LoVo (cell line): ENCODE results near the gene EXOSC3.
"Not testable (repeated sequence)": the region's sequence is repeated elsewhere in the genome, so short reads cannot be mapped to it uniquely, and the experiment has no call there.

Source experiments
- DNase-seq: peaks from one replicate; pipeline ENCODE4 v3.0.0-alpha.2; 2016; ENCODE audit warnings: low spot score

The EXOSC3 gene

GRCh38 chr9:37784616-37785483, at the start of gene EXOSC3:
Gene EXOSC3, minus strand, starts transcription at chr9:37785064. Its CDS starts 20 bp downstream, at chr9:37785044.
- DNase-seq: peak; percentile 93

DNA sequence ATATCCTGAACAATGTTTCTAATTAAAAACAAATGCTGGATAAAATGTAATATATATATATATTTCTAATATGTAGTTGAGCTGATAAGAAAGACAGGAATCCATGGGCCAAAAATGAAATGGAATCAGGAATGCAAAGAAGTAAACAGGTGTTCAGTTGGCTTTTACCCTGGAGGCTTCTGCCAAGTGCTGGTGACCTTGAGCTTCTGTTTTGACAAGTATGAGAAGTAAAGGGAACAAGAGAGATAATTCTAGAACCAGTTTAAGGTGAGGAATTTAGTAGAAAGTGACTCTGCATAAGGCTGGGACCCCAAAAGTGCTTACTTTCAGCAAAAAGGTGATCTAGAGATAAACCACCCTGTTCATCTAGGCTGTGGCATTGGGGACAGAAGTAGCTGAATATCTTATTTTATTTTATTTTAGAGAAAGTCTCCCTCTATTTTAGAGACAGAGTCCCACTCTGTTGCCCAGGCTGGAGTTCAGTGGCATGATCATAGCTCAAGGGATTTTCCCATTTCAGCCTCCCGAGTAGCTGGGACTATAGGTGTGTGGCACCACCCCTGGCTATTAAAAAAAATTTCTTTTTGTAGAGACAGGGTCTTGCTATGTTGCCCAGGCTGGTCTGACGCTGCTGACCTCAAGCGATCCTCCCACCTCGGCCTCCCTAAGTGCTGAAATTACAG, 42.8 kb upstream of the EXOSC3 start:
- DNase-seq: no peak

- DNase-seq: not testable (repeated sequence)
These were observed 40.3 kb upstream of the EXOSC3 start for GRCh38 chr9:37825174-37825573.

DNA sequence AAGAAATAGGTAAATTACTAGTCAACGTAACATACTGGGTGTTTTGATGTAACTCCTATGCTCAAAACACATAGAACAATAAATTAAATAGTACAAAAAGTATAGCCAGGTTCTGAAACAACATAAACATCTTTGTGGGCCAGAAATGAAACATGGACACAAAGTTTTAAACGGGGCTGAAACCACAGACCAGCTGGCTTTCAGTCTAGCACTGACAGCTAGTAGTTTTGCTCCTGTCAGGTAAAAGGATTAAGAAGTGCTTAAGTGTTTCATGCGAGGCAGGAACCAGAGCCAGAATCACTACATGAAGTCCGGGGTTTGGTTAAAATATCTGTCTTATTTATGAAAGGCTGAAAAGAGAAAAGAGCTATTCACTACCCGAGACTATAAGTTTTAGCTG, 35.3 kb upstream of the EXOSC3 start:
- no peak for DNase-seq

DNA sequence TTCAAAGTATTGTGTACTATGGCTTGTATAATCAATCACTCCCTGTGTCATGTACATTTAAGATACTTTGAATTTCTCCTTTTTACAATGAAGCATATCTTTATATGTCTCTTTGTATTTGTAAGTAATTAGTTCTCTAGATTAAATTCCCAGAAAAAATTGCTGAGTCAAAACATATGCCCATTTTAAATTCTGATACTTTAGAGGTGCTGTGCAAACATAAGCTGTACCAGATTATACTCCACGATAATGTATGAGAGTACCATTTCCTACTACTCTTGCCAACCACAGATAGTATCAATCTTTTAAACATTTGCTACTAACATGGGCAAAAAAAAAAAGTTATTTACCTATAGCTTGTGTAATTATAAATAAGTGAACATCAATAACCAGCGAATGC, 34.0 kb upstream of the EXOSC3 start:
- no peak for DNase-seq

- DNase-seq: no peak
These were observed 28.0 kb upstream of the EXOSC3 start for GRCh38 chr9:37812773-37813379.

GRCh38 chr9:37811906-37812476, 27.1 kb upstream of the EXOSC3 start:
- no peak for DNase-seq

- DNase-seq: not testable (repeated sequence)
These were observed 24.8 kb upstream of the EXOSC3 start for GRCh38 chr9:37809676-37810075.

DNA sequence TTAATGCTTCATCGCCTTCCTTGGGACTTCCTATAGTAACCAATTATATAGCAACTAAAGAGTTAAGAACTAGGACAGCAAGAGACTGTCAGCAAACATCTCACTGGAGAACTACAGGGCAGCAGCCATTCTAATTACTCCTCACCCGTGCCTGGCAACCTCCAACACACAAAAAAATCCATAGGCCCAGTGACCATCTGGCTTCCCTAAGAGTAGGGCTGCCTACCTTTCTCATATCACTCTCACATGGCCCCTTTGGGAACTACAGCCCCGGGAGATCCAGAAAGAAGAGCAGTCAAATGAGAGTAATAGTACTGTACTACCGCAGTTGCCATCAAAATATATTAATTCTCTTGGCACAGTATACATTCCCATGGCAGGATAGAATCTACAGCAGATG, 21.4 kb upstream of the EXOSC3 start:
- no peak for DNase-seq

GRCh38 chr9:37801959-37802711, 17.3 kb upstream of the EXOSC3 start:
- DNase-seq: no peak

DNA sequence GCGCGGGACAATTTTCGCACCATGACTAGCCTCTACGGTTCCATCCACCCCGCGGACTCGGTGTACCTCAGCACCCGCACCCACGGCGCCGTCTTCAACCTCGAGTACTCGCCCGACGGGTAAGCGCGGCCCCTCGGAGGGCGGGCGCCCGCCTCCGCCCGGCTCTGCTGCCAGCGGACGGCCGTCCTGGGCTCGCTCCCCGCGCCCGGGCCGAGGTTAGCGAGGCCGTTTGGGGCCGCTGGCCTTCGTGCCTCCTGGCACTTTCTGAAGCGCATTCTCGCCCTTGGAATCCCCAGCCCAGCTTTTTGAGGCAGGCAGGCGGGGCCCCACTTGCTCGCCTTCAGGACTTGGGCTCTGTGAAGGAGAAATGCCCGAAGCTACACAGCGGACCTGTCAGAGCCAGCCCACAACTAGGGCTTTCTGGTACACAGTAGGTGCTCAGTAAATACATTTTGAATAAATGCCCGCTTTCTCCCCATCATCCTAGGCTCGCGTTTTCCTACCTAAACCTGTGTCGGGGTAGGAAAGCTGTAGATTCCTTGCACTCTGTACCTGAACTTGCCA, 16.5 kb upstream of the EXOSC3 start:
- DNase-seq: no peak

DNA sequence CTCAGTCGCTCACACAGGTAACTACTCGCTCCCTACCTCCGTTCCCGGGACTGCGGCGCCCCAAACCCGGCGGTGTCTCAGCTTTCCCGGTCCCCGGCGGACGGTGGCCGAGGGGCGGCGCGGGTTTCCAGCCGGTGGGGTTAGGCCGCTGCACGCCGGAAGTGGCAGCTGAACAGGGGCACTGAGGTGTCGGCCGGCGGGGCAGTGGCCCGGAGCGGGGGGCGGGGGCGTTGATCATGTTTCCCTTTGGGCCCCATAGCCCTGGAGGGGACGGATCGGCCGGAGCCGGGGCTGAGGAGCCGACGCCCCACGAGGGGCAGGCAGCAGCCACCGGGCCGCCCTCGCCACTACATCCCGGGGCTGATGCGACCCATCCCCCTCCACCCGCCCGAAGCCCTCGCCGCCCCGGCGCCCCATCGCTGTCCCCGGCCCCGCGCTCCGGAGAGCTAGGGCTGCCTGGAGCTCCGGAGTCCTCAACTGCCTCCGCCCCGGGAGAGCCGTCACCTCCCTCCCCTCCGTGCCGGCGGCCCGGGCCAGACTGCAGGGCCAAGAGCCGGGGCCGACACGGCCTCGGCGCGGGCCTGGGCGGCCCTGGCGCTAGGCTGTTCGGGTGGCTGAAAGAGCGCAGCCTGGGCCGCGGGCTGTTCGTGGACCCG, 15.9 kb upstream of the EXOSC3 start, which contains the start of gene DCAF10:
Gene DCAF10, plus strand, starts transcription at position 167 of the 656 bp plus-strand sequence. Its CDS starts 70 bp downstream, at position 237.
- DNase-seq: peak; percentile 87

GRCh38 chr9:37798677-37799076, 13.8 kb upstream of the EXOSC3 start:
- no peak for DNase-seq

DNA sequence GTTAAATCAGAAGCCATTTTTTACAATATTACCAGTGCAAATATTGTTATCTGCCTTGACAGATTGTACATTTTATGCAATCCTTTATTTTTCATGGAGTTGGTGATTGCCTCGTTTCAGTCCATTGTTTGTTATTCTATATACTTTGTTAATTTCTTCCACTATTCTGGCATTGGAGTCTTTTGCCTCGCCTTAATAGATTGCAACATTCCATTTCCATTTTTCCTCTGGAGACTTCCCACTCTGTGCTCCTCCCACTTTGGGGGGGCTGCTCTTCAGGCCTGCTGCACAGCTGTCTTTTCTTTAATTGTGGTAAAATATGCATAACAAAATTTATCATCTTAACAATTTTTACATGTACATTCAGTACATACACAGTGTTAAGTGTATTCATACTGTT, 11.4 kb upstream of the EXOSC3 start:
- no peak for DNase-seq

- no peak for DNase-seq
These were observed 7.3 kb upstream of the EXOSC3 start for GRCh38 chr9:37792122-37792521.

DNA sequence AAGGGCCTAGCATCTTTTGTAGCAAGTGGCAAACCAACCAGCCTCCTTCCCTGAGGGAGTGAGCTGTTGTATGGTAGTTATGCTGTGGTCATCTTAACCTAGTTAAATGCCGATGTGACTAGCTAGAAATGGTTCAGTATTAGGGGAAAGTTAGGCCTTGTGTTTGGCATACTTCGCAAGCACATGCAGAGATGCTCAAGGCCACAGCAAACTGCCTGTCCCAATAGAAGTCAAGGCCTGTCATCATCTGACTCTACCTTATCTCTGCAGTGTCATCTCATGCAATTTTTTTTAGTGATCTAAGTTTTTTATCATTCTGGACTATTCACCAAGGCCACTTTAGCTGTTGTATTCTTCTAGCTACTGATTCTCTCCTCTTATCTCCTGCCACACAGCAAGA, 5.2 kb upstream of the EXOSC3 start:
- DNase-seq: no peak

- no peak for DNase-seq
These were observed 3.5 kb upstream of the EXOSC3 start for GRCh38 chr9:37788332-37788731.

DNA sequence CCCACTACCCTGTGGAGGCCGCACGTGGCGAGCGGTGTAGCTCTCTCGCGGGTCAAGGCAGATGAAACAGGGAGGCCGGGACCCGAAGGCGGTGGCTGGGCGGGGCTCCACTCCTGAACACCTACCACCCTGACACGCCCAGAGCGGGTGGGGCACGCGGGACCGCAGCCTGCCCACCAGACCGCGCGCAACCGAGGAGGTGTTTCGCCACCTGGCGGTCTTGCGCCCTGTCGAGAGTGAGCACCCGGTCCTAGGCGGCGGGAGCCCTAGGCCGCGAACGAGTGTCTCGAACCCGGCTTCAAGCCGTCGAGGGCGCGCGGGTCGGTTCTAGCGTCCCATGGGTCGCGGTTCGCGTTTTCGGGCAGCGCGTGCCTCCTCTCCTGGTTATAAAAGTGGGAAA, 2.2 kb upstream of the EXOSC3 start:
- DNase-seq: no peak

DNA sequence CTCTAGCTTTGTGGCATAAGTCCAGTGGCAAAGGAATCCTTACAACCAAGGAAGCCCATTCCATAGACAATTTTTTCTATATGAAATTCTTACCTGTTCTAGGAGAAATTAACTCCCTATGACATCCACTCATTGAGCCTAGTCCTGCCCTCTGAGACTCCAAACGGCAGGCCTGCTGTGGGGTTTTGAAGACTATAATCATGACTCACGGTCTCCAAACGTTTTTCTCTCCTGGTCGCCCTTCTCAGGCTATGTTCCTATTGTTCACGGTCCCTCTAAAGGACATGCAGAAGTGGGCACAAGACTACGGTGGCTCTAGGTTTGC, 611 bp downstream of the EXOSC3 start:
- DNase-seq: no peak

GRCh38 chr9:37778534-37778933, 6.3 kb downstream of the EXOSC3 start:
- no peak for DNase-seq

GRCh38 chr9:37776328-37776727, 8.5 kb downstream of the EXOSC3 start:
- no peak for DNase-seq
